Nephron progenitor cell (in vitro differentiated cells): ENCODE data around the gene ABCA5.

ENCODE experiments used
- DNase-seq: peaks from one replicate; pipeline ENCODE4 v3.0.0; 2021
- H3K27ac Mint-ChIP-seq: 2 replicates; pipeline ENCODE4 v1.8.0; 2021; ENCODE audit warnings: mild to moderate bottlenecking, moderate library complexity, mixed read lengths
- H3K27me3 Mint-ChIP-seq: 2 replicates; pipeline ENCODE4 v1.8.0; 2021; ENCODE audit warnings: mild to moderate bottlenecking, low read depth, mixed read lengths; ENCODE audit not compliant: poor library complexity
- H3K36me3 Mint-ChIP-seq: 2 replicates; pipeline ENCODE4 v1.8.0; 2021; ENCODE audit warnings: low read depth, mixed read lengths
- H3K4me1 Mint-ChIP-seq: 2 replicates; pipeline ENCODE4 v1.8.0; 2021; ENCODE audit warnings: mixed read lengths
- H3K4me3 Mint-ChIP-seq: 2 replicates; pipeline ENCODE4 v1.8.0; 2021; ENCODE audit warnings: mild to moderate bottlenecking, moderate library complexity, mixed read lengths
- H3K9me3 Mint-ChIP-seq: 2 replicates; pipeline ENCODE4 v1.8.0; 2021; ENCODE audit warnings: mild to moderate bottlenecking, moderate library complexity, mixed read lengths
- CTCF ChIP-seq: fragments of 200-600 bp; sonication (generic); IDR thresholded peaks from 2 replicates; pipeline ENCODE4 v1.5.0; 2021; ENCODE audit warnings: antibody characterized with exemption

ABCA5 gene

GRCh38 chr17:69335058-69335457 lies 8.1 kb upstream of the ABCA5 start:
- peaks cover 28% of the 10 kb centered on the region for H3K4me1 Mint-ChIP-seq
- H3K27me3 Mint-ChIP-seq: peaks cover 4% of the 10 kb centered on the region
- H3K4me3 Mint-ChIP-seq: no peak overlapping the region
- no peak for TF ChIP-seq CTCF
- DNase-seq: no peak
- H3K36me3 Mint-ChIP-seq: no peaks in the 10 kb centered on the region
- H3K9me3 Mint-ChIP-seq: peaks cover 13% of the 10 kb centered on the region
- no peak overlapping the region for H3K27ac Mint-ChIP-seq

- peaks cover 9% of the 10 kb centered on the region for H3K27me3 Mint-ChIP-seq
- H3K9me3 Mint-ChIP-seq: peaks cover 26% of the 10 kb centered on the region
- no peak for TF ChIP-seq CTCF
- no peaks in the 10 kb centered on the region for H3K36me3 Mint-ChIP-seq
- no peak for DNase-seq
- no peak overlapping the region for H3K27ac Mint-ChIP-seq
- peaks cover 22% of the 10 kb centered on the region for H3K4me1 Mint-ChIP-seq
- H3K4me3 Mint-ChIP-seq: no peak overlapping the region
These were observed 6.6 kb upstream of the ABCA5 start for GRCh38 chr17:69333561-69333960.

GRCh38 chr17:69331756-69332155 lies 4.8 kb upstream of the ABCA5 start:
- Mint-ChIP-seq H3K27me3 (peaks cover 13% of the 10 kb centered on the region), H3K27ac (no peak overlapping the region), H3K4me3 (no peak overlapping the region), H3K36me3 (no peaks in the 10 kb centered on the region), H3K4me1 (peaks cover 28% of the 10 kb centered on the region), H3K9me3 (peaks cover 31% of the 10 kb centered on the region)
- DNase-seq: no peak
- no peak for TF ChIP-seq CTCF

GRCh38 chr17:69326377-69327059 lies 415 bp downstream of the ABCA5 start:
- Mint-ChIP-seq H3K9me3 (peaks cover 25% of the 10 kb centered on the region), H3K4me3 (peak overlapping the region; percentile 92), H3K27ac (no peak overlapping the region), H3K4me1 (peaks cover 39% of the 10 kb centered on the region), H3K36me3 (no peaks in the 10 kb centered on the region), H3K27me3 (peaks cover 39% of the 10 kb centered on the region)
- no peak for DNase-seq
- no peak for TF ChIP-seq CTCF

- TF ChIP-seq CTCF: no peak
- H3K27me3 Mint-ChIP-seq: peaks cover 39% of the 10 kb centered on the region
- H3K4me1 Mint-ChIP-seq: peaks cover 36% of the 10 kb centered on the region
- no peaks in the 10 kb centered on the region for H3K36me3 Mint-ChIP-seq
- DNase-seq: no peak
- H3K27ac Mint-ChIP-seq: no peak overlapping the region
- H3K4me3 Mint-ChIP-seq: peak overlapping the region; percentile 92
- peaks cover 25% of the 10 kb centered on the region for H3K9me3 Mint-ChIP-seq
These were observed 1.2 kb downstream of the ABCA5 start for GRCh38 chr17:69325518-69326376.
